ENCODE measurements around the gene TARDBP.
"Not testable (repeated sequence)": the region's sequence is repeated elsewhere in the genome, so short reads cannot be mapped to it uniquely, and the experiment has no call there.

The TARDBP gene

DNA sequence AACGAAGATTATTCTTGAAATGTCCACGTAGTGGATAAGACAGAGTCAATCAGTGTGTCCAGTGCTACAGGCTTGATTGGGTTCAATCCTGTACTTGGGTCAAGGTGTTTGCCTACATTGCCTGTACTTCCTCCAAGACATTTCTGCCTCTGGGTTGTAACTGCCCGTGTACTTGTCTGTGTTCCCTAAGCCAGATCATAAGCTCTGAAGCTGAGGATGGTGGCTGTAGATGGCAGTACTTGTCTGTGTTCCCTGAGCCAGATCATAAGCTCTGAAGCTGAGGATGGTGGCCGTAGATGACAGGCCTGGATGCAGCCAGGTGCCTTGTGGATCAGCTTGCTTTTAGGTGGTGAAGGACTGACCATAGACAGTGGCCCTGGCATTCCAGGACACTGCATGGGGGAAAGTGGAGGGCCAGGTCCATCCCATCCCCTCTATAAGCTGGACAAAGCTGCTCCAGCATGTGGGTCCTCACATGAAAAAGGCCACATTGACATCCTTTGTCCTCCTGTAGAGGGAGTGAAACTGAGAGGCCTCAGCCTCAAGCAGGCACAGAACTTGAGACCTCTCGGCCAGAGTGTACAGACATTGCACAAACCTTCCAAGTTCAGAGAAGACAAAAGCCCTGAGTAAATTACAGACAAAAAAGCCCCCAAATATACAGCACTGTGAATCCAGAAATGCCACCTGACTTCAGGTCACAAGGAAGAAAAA is 49.4 kb downstream of the TARDBP start:
- no peak for FAIRE-seq

DNA sequence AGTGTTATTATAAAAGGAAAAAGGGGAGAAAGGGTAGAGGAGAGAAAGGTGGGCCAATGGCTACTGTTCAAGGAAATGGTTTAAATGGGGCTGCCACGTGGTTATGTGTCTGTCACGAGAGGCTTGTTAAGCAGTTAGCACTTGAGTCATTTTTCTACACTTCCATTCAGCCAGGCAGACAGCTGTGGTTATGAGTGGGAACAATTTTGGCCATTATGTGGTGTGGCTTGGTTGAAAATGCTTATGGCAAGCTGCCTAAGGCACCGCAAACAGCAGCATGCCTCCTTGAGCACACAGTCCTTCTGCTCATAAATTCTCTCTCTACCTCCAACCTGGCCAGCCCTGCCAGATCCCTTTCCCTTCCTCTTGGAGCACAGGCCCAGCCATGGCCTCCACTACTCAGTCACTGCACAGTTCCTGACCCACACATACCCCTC is 50.5 kb downstream of the TARDBP start:
- FAIRE-seq = no peak

DNA sequence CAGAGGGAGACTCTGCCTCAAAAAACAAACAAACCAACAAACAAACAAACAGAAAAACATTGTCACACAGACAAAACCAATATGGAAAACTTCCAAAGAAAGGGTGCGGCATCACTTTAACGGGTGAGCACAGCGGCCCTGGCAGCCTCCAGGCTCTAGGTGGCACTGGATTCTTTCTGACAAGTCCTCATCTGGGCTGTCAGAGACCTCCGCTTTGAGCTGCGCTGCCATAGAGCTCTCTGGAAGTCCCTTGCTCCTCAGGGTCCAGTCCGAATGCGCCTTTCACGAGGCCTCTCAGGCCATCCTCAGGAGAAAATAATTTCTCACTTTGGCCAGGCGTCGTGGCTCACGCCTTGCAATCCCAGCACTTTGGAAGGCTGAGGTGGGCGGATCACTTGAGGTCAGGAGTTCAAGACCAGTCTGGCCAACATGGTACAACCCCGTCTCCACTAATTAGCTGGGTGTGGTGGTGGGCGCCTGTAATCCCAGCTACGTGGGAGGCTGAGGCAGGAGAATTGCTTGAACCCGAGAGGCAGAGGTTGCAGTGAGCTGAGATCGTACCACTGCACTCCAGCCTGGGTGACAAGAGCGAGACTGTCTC is 51.6 kb downstream of the TARDBP start:
- not testable (repeated sequence) for FAIRE-seq

DNA sequence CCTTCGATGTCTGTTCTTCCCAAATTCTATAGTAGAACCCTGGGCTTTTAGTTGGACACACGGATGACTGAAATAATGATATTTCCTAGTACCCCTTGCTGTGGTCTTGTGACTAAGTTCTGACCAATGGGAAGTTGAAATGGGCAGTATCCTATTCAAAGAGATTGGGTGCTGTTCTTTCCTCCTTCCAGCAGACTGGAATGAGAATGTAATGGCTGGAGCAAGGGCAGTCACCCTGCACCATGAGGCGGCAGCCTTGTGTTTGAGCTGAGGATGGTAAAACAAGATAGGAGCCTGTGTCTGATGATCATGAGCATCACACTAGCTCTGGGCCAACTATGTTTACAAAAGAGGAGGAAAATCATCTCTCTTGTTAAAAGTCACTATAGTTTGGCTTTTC is 52.5 kb downstream of the TARDBP start:
- no peak for FAIRE-seq

DNA sequence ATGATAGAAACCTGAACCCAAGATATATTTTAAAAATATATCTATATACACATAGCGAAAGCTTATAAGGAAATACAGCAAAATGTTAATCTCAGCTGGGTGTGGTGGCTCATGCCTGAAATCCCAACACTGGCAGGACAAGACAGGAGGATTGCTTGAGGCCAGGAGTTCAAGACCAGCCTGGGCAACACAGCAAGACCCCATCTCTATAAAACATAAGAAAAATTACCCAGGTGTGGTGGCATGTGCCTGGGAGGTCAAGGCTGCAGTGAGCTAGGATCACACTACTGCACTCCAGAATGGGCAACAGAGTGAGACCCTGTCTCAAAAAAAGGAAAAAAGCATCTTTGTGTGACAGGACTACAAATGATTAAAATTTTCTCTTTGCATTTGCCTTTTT is 53.3 kb downstream of the TARDBP start:
- FAIRE-seq = no peak

DNA sequence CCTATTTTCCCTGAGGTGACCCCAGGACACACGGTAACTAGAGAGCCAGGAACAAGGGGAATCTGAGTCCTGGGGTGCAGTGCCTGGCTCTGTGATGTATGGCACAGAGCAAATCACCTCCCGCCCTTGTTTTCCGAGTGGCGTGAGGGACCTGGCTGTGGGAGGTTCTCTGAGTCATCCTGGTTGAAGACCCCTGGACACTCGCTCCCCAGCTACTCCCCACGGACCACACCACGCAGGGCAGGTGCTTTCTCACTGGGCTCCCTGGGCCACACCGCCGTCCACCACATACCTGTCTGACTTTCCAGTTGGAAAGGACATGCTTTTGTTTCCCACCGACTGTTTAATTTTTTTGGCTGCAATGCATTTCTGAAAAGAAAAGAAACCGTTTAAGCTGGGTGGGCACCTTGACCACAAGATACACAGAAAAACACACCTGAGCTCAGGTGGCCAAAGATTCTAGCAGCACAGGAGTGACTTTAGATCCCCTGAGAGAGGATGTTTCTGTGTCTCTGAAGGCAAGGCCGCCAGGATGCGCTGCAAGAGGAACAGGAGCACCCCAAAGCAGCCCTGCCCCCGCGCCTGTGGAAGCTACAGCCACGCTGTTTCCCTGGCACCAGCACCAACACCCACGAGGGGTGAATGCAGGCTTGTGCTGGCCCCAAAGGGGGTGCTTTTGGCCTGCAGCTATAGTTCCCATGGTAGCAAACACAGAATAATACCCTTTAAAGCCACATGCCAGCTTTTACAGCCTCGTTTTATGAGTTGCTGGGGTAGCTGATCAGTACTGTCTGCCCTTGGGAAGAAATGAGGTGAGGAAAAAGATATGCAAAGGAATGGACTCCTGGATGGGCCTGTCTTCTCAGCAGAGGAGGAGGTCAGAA is 55.5 kb downstream of the TARDBP start:
- no peak for FAIRE-seq

DNA sequence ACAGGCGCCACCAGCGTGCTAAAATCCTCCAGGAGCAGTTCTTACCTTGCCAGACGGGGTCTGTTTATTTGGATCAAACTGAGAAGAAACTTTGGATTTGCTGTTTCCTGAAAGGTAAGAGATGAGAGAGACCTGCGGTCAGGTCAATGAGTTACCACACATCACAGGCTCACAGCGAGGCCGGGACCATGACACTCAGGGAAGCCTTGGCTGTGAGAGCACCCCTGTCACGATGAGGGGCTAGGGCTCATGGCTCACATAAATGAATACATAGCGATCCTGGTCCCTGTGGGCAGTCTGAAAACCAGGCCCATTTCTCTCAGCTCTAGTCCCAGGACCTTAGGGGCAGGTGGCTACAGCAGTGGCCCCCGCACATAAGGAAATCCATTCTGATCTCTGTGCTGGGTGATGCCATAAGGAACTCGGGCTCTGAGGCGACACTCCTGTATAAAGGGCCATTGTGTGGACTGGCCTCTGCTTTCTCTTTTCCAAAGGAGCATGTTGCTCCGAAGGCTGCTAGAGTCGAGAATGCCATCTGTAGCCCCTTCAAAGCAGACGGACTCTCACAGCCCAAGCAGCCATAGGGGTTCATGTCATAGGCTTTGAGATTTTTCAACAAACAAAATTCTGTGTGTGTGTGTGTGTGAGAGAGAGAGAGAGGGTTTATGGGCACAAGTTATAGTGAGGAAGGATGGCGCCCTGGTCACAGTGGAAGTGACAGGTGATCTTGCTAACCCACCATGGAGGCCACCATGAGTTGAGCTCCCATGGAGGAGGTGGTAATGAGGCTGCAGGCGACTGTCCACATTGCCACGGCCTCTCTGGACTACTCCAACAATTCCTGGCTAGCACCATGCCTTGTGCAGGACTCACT is 56.4 kb downstream of the TARDBP start:
- no peak for FAIRE-seq

DNA sequence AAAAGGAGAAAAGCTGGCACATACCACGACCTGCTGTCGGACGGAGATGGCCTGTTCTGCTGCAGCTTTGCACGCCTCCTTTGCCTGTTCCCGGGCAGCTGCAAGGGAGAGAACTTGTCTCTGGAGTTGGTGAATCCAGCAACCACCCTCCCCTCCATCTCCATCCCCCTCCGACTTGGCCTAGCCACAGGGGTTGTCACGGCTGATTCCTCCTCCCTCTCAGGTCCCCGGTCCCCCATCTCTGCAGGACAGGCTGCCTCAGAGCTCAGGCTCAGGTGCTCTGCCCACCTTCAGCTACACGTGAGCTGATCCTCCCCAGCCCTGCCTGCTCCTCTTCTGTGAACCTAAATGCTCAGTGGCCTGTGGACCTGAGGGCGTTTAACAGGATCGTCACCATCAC is 58.4 kb downstream of the TARDBP start:
- FAIRE-seq = no peak

DNA sequence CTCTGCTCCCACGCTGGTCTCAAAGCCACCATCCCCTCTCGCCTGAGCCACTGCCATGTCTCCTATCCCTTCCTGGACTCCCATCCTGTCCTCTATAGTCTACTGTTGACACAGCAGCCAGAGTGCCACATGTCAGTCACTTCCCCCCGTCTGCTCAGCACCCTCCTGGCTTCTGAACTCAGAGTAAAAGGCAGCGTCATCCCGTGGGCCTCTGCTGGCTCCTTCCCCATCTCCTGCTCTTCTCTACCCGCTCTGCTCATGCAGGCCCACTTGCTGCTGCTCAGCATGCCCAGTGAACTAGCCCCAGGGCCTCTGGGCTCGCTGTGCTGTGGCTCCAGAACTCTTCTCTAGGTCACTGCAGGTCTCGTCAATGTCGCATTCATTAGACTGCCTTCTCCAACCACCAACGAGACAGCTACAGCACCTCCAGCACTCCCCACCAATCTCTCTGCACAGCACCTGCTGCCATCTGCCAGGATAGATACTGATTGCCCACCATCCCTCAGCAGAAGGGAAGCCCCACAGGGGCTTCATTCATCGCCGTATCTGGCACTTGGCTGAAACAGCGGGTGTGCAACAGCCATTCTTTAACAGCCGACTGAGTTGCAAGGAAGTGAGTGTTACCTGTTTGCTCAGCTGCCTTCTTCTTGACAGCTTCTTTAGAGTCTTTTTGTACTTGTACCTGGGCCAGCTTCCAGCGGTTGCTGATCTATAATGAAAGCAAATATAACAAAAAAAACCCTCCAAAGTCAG is 59.2 kb downstream of the TARDBP start:
- FAIRE-seq = no peak

DNA sequence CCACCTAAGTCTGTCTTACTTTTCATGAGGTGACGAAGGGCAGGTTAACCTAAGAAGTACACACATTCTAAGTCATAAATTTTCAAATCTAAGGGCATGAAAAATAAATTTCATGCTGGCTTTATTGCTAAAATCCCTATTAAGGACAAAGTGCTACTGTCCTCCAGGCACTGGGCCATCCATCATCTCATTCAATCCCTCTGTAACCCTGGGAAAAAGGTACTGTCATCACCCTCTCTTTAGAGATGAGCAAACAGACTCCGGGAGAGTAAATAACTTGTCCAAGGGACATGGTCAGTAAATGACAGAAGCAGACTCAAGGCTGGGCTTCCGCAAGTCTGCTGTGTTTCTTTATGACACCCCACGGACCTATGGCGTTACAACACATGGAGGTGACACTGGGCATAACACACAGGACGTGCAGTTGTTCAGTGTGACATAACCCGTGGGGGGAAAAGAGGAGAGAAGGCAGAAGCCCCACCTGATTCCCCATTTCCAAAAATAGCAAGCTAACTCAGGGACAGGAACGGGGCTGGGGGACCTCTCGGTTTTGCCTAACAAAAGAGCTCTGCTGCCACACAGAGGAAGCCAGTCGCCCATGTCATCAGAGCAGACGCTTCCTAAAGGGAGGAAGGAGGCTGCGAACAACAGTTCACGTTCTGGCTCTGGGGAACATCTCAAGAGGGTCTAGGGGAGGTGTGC is 59.9 kb downstream of the TARDBP start:
- no peak for FAIRE-seq

DNA sequence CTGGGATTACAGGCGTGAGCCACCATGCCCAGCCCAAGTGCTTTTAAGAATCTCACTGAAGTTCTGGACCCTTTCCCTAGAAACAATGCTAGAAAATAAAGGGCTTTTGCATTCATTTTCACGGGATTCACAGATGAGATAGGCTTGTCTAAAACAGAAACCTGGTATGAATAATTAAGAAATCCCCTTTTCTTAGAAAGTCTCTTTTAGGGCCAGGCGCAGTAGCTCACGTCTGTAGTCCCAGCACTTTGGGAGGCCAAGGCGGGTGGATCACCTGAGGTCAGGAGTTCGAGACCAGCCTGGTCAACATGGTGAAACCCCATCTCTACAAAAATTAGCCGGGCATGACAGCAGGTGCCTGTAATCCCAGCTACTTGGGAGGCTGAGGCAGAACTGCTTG is 60.9 kb downstream of the TARDBP start:
- not testable (repeated sequence) for FAIRE-seq

Data from endometrium (tissue), 2 donors.